B cell (primary cell): ENCODE data around the gene ROPN1. TPM values are rescaled to one million over a fixed set of nuclear protein-coding genes. Genes with fewer than 3 reads are reported as not detected.
"Not testable (repeated sequence)": the region's sequence is repeated elsewhere in the genome, so short reads cannot be mapped to it uniquely, and the experiment has no call there.

ENCODE experiments used
- ATAC-seq: fragments of 200-7000 bp; cut with Tn5 transposase; one replicate; pipeline ENCODE4 v1.10.0; 2021; ENCODE audit warnings: low read depth, mild to moderate bottlenecking, moderate number of reproducible peaks, moderate library complexity
- CTCF ChIA-PET: fragments of 350-600 bp; sonication (Branson Sonifier 250); formaldehyde crosslinking; loops from one replicate; lab custom pipeline; 2021; ENCODE audit warnings: antibody characterized with exemption, inconsistent platforms; lab: Charles Lee
- POLR2A ChIA-PET: fragments of 350-600 bp; sonication (Branson Sonifier 250); formaldehyde crosslinking; loops from one replicate; lab custom pipeline; 2021; ENCODE audit warnings: antibody characterized with exemption; lab: Charles Lee
- DNase-seq: peaks from one replicate; pipeline ENCODE4 v3.0.0; 2013
- H2AFZ ChIP-seq: 2 replicates; pipeline ENCODE4 v1.6.1; 2012; ENCODE audit warnings: mild to moderate bottlenecking, low read depth, low read length; ENCODE audit not compliant: insufficient read depth, poor library complexity, severe bottlenecking
- H3K27ac ChIP-seq, 2 donors: 1 replicate in 1 of 2; 2 replicates in 1 of 2; pipeline ENCODE4 v1.5.1; 2012 to 2013; ENCODE audit warnings: low read length in 2 of 2, mild to moderate bottlenecking in 2 of 2, moderate library complexity in 1 of 2
- H3K27me3 ChIP-seq, 4 experiments: fragments of 200-600 bp in 1 of 4; sonication (generic) in 1 of 4; replicated peaks in 1 of 4; 1 replicate in 2 of 4; 2 replicates in 2 of 4; pipeline versions ENCODE4 v1.6.1 to v1.7.0; 2013 to 2016; ENCODE audit warnings: low read length in 3 of 4, mild to moderate bottlenecking in 2 of 4, mixed read lengths in 1 of 4, moderate library complexity in 1 of 4; ENCODE audit not compliant: insufficient read depth in 4 of 4, control insufficient read depth in 3 of 4; ENCODE audit errors: control extremely low read depth in 1 of 4
- H3K36me3 ChIP-seq, 2 experiments: replicated peaks in 1 of 2; 1 replicate in 1 of 2; 2 replicates in 1 of 2; pipeline versions ENCODE4 v1.6.1 to v1.7.1; 2013; ENCODE audit warnings: low read length in 1 of 2; ENCODE audit not compliant: insufficient read depth in 2 of 2, control insufficient read depth in 1 of 2; ENCODE audit errors: control extremely low read depth in 1 of 2, extremely low read depth in 1 of 2
- H3K4me1 ChIP-seq, 2 donors: fragments of 200-600 bp in 1 of 2; sonication (generic) in 1 of 2; 1 replicate in 1 of 2; 2 replicates in 1 of 2; pipeline versions ENCODE4 v1.5.1 to v1.6.1; 2013 to 2017; ENCODE audit warnings: low read length in 2 of 2; ENCODE audit not compliant: control insufficient read depth in 2 of 2, insufficient read depth in 2 of 2
- H3K4me2 ChIP-seq: replicated peaks from 2 replicates; pipeline ENCODE3; 2012; ENCODE audit warnings: mild to moderate bottlenecking, low read depth, low read length; ENCODE audit not compliant: poor library complexity, severe bottlenecking
- H3K4me3 ChIP-seq, 5 experiments: fragments of 200-600 bp in 1 of 5; sonication (generic) in 1 of 5; 1 replicate in 3 of 5; 2 replicates in 2 of 5; pipeline versions ENCODE4 v1.5.1 to v1.7.0; 2011 to 2016; ENCODE audit warnings: low read length in 4 of 5, mild to moderate bottlenecking in 4 of 5, low read depth in 2 of 5, control low read depth in 1 of 5, moderate library complexity in 1 of 5; ENCODE audit not compliant: insufficient read depth in 1 of 5; ENCODE audit errors: control extremely low read depth in 1 of 5, extremely low read depth in 1 of 5
- H3K79me2 ChIP-seq: fragments of 200-600 bp; sonication (generic); one replicate; pipeline ENCODE4 v1.6.0; 2016; ENCODE audit warnings: low read length; ENCODE audit not compliant: control insufficient read depth, insufficient read depth
- H3K9ac ChIP-seq: fragments of 200-600 bp; sonication (generic); 2 replicates; pipeline ENCODE4 v1.6.1; 2017; ENCODE audit warnings: mild to moderate bottlenecking, low read length, moderate library complexity
- H3K9me3 ChIP-seq, 3 donors: one replicate each; pipeline versions ENCODE4 v1.6.1 to v1.7.1; 2013; ENCODE audit warnings: low read length in 2 of 3; ENCODE audit not compliant: control insufficient read depth in 2 of 3, insufficient read depth in 1 of 3; ENCODE audit errors: control extremely low read depth in 1 of 3
- H4K20me1 ChIP-seq: 2 replicates; pipeline ENCODE4 v1.6.0; 2012; ENCODE audit warnings: mild to moderate bottlenecking, low read length; ENCODE audit not compliant: insufficient read depth, control insufficient read depth, poor library complexity, severe bottlenecking
- H3K27ac Mint-ChIP-seq: one replicate; pipeline ENCODE4 v1.8.0; 2021; ENCODE audit warnings: mixed read lengths
- H3K27me3 Mint-ChIP-seq: one replicate; pipeline ENCODE4 v1.8.0; 2021; ENCODE audit warnings: mixed read lengths
- H3K4me1 Mint-ChIP-seq: one replicate; pipeline ENCODE4 v1.8.0; 2021; ENCODE audit warnings: mixed read lengths
- H3K4me3 Mint-ChIP-seq: one replicate; pipeline ENCODE4 v1.8.0; 2021; ENCODE audit warnings: mixed read lengths
- H3K9me3 Mint-ChIP-seq: one replicate; pipeline ENCODE4 v1.8.0; 2022; ENCODE audit warnings: mixed read lengths; ENCODE audit not compliant: insufficient read depth
- EZH2 ChIP-seq: IDR thresholded peaks from 2 replicates; pipeline ENCODE4 v1.6.1; 2012; ENCODE audit warnings: borderline replicate concordance, low read depth, mild to moderate bottlenecking, moderate library complexity, low read length; ENCODE audit not compliant: insufficient read depth, poor library complexity, severe bottlenecking
- WGBS: methylation state at CpG from one replicate; pipeline ENCODE4 v1.1.5; 2013; ENCODE audit warnings: missing lambda C conversion rate; ENCODE audit not compliant: insufficient coverage; 5-methylcytosine and 5-hydroxymethylcytosine counted together
- intact Hi-C: fragments of 100-400 bp; cut with micrococcal nuclease; formaldehyde crosslinking; loops from one replicate; pipeline ENCODE4 v1.10.0; 2022
- polyA plus RNA-seq: library from polyadenylated mRNA; depleted of rRNA; stranded (reverse); fragments of >200 nt; gene quantifications from 2 replicates; pipeline ENCODE4 v1.2.3, GENCODE V29; 2012
- total RNA-seq, 2 donors: library from RNA; stranded (reverse); fragments of 120-200 nt in 1 of 2; gene quantifications; 1 replicate in 1 of 2; 2 replicates in 1 of 2; pipeline versions ENCODE4 v1.2.3 to v1.2.4, GENCODE V29; 2013 to 2022
- TF ChIP-seq, protein P1 (sequence below): fragments of 200-600 bp; IDR thresholded peaks from one replicate; pipeline ENCODE4 v1.8.0; 2022; ENCODE audit warnings: antibody characterized with exemption, mild to moderate bottlenecking

Gene ROPN1
- total and polyA plus RNA-seq, 2 donors (not counting 1 experiment from before 2014, with no cell fraction given): not detected

DNA sequence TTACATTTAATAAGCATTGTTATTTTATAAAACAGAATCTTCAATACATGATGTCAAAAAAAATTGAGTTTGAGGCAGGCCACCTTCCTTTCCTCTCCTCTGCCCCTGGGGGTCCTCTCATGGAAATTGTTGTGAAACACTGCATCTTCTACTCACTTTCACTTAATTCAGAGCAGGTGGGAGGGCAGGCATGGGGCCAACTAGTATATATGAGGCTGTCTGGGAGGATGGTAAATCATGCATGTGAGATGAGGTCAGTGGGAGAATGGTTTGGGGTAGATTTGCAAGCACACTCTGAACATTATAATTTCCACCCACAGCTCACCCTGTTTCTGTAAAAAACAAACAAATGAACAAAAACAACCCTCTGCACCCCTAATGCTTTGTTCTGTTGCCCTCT lies 20.5 kb downstream of the ROPN1 start:
- Histone ChIP-seq H3K27me3 (peaks cover 0 to 10% (median 5%) of the 10 kb centered on the region in 4 experiments), H2AFZ (no peak overlapping the region), H3K27ac (no peak overlapping the region), H3K4me1 (no peaks in the 10 kb centered on the region), H3K9me3 (no peaks in the 10 kb centered on the region), H3K79me2 (no peaks in the 10 kb centered on the region), H4K20me1 (no peaks in the 10 kb centered on the region), H3K4me3 (no peak overlapping the region), H3K36me3 (no peaks in the 10 kb centered on the region), H3K9ac (no peak overlapping the region), H3K4me2 (no peak overlapping the region)
- peaks cover 48% of the 10 kb centered on the region for H3K27me3 Mint-ChIP-seq
- no peak overlapping the region for H3K4me3 Mint-ChIP-seq
- H3K27ac Mint-ChIP-seq: no peak overlapping the region
- intact Hi-C loops: no loop called here
- ATAC-seq (no peak), DNase-seq (no peak)
- TF ChIP-seq EZH2: no peak
- TF ChIP-seq, protein P1, sequence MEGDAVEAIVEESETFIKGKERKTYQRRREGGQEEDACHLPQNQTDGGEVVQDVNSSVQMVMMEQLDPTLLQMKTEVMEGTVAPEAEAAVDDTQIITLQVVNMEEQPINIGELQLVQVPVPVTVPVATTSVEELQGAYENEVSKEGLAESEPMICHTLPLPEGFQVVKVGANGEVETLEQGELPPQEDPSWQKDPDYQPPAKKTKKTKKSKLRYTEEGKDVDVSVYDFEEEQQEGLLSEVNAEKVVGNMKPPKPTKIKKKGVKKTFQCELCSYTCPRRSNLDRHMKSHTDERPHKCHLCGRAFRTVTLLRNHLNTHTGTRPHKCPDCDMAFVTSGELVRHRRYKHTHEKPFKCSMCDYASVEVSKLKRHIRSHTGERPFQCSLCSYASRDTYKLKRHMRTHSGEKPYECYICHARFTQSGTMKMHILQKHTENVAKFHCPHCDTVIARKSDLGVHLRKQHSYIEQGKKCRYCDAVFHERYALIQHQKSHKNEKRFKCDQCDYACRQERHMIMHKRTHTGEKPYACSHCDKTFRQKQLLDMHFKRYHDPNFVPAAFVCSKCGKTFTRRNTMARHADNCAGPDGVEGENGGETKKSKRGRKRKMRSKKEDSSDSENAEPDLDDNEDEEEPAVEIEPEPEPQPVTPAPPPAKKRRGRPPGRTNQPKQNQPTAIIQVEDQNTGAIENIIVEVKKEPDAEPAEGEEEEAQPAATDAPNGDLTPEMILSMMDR: no peak
- H3K9me3 Mint-ChIP-seq: no peaks in the 10 kb centered on the region
- ChIA-PET CTCF (no interaction called here), POLR2A (no interaction called here)
- no peaks in the 10 kb centered on the region for H3K4me1 Mint-ChIP-seq

DNA sequence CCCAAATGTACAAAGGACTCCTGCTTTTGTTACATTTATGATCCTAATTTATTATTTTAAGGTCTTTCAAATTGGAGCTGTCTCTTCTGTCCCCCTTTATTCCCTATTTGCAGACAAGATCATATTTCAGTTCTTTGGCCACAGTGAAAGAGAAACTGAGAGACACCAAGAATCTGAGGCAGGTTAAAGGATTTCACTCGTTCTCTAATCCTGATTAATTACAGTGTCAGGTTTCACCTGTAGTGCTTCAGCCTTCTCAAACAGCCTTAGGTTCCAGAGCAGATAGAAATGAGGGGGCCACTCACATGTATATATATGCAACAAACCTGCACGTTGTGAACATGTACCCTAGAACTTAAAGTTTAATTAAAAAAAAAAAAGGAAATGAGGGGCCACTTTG lies 24.7 kb downstream of the ROPN1 start:
- H4K20me1 ChIP-seq, DNase-seq, H3K4me1 ChIP-seq, H3K79me2 ChIP-seq, H3K9ac ChIP-seq, H3K4me1 Mint-ChIP-seq, H3K9me3 Mint-ChIP-seq, H3K36me3 ChIP-seq, ATAC-seq, H3K4me3 ChIP-seq, H3K27ac ChIP-seq, POLR2A ChIA-PET, H3K4me2 ChIP-seq, H3K4me3 Mint-ChIP-seq, CTCF ChIA-PET, H3K9me3 ChIP-seq, H2AFZ ChIP-seq, H3K27ac Mint-ChIP-seq, intact Hi-C loops: not testable (repeated sequence)
- whole genome bisulfite sequencing: no CpG with 5 or more reads among the region's 2 CpGs
- peaks cover 0 to 10% (median 5%) of the 10 kb centered on the region in 4 experiments for H3K27me3 ChIP-seq
- H3K27me3 Mint-ChIP-seq: peaks cover 36% of the 10 kb centered on the region

DNA sequence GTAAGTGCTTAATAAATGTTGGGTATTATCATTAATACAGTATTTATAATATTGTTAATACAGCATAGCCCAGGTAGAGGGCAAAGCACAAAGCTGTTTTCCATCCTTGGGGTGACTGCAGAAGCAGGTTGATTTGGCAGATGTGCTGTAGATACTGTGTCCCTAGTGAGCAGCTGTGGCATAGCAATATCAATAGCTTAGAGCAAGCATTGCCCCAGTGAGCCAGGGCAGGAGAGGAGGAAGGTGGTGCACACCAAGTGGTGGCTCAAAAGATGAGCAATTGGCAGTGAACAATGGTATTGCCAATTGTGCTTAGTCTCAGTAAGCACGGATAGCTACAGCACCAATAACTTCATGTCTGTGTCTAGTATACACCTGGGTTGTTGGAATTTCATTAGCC lies 25.1 kb downstream of the ROPN1 start:
- H3K36me3 ChIP-seq, H3K27ac Mint-ChIP-seq, H3K9ac ChIP-seq, H2AFZ ChIP-seq, H3K9me3 Mint-ChIP-seq, CTCF ChIA-PET, H3K27ac ChIP-seq, H3K4me3 ChIP-seq, H4K20me1 ChIP-seq, DNase-seq, H3K4me3 Mint-ChIP-seq, POLR2A ChIA-PET, H3K9me3 ChIP-seq, H3K4me1 ChIP-seq, H3K4me2 ChIP-seq, intact Hi-C loops, H3K4me1 Mint-ChIP-seq, H3K79me2 ChIP-seq: not testable (repeated sequence)
- peaks cover 34% of the 10 kb centered on the region for H3K27me3 Mint-ChIP-seq
- peak; percentile 47 for ATAC-seq
- peaks cover 0 to 10% (median 5%) of the 10 kb centered on the region in 4 experiments for H3K27me3 ChIP-seq
- WGBS: no CpG with 5 or more reads among the region's 1 CpG
